ENCODE measurements around the gene TRPC3. TPM values are rescaled to one million over a fixed set of nuclear protein-coding genes. Genes with fewer than 3 reads are reported as not detected.

TRPC3 gene
- total RNA-seq, 1 experiment from 2014 or later: 0.25 TPM

DNA sequence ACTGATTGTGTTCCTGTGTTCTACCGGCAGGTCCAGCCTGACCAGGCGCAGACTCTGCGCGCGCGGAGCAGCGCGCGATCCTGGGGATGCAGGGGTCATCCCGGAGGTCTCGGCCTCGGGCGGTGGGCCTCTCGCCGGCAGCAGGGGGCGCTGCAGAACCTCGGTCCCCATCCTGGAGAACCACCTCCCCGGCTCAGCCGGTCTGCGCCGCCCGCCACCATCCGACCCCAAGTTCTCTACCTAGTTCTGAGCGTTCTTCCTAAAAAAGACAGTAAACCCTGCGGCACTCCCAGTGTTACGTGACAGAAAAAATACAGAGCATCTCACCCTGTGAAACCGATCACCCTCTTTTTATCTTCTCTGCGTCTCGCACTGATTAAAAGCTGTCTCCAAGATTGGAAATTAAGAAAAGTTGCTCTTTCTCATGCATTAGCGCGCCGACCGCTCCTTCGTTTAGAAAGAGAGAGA is 1.6 kb downstream of the TRPC3 start:
- BruUV-seq (replicated peaks): no TSS peak
- TF ChIP-seq EZH2phosphoT487 (IDR thresholded peaks at IDR 0.05; ENCODE audit: borderline replicate concordance) (no peak), SRF (IDR thresholded peaks at IDR 0.05; ENCODE audit: low read depth) (no peak), SIN3A (IDR thresholded peaks at IDR 0.05; ENCODE audit: low read depth) (no peak), EGR1 (IDR thresholded peaks at IDR 0.05; ENCODE audit: low read depth) (no peak), CEBPB (IDR thresholded peaks at IDR 0.05; ENCODE audit: low read depth) (no peak), POLR2AphosphoS5 (IDR thresholded peaks at IDR 0.05; ENCODE audit: low read depth, low read length) (no peak), EZH2 (IDR thresholded peaks at IDR 0.05) (no peak), ZFX (IDR thresholded peaks at IDR 0.05) (no peak), RAD21 (IDR thresholded peaks at IDR 0.05; ENCODE audit: low read depth) (peak; percentile 70), ELF1 (IDR thresholded peaks at IDR 0.05; ENCODE audit: borderline replicate concordance, low read depth) (no peak), POLR2A (IDR thresholded peaks at IDR 0.05; ENCODE audit: borderline replicate concordance, extremely low read depth, insufficient read depth, insufficient read length) (no peak), TCF7L2 (IDR thresholded peaks at IDR 0.05; ENCODE audit: borderline replicate concordance, extremely low read depth, insufficient read depth, insufficient read length) (no peak), FOSL1 (IDR thresholded peaks at IDR 0.05; ENCODE audit: low read depth) (no peak)
- TF ChIP-seq, protein P1, sequence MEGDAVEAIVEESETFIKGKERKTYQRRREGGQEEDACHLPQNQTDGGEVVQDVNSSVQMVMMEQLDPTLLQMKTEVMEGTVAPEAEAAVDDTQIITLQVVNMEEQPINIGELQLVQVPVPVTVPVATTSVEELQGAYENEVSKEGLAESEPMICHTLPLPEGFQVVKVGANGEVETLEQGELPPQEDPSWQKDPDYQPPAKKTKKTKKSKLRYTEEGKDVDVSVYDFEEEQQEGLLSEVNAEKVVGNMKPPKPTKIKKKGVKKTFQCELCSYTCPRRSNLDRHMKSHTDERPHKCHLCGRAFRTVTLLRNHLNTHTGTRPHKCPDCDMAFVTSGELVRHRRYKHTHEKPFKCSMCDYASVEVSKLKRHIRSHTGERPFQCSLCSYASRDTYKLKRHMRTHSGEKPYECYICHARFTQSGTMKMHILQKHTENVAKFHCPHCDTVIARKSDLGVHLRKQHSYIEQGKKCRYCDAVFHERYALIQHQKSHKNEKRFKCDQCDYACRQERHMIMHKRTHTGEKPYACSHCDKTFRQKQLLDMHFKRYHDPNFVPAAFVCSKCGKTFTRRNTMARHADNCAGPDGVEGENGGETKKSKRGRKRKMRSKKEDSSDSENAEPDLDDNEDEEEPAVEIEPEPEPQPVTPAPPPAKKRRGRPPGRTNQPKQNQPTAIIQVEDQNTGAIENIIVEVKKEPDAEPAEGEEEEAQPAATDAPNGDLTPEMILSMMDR (IDR thresholded peaks at IDR 0.05 in 2 of 3, conservative IDR thresholded peaks at IDR 0.05 in 1 of 3; ENCODE audit: borderline replicate concordance in 1 of 3, insufficient read depth in 1 of 3, low read depth in 2 of 3, low read length in 2 of 3): peak; percentile 46 to 74 (median 73); a peak in 5 of 6 replicates
- TF ChIP-seq, protein P2, sequence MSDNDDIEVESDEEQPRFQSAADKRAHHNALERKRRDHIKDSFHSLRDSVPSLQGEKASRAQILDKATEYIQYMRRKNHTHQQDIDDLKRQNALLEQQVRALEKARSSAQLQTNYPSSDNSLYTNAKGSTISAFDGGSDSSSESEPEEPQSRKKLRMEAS (IDR thresholded peaks at IDR 0.05): no peak
- Histone ChIP-seq H3K4me1 (ENCODE audit: control insufficient read depth in 1 of 2, insufficient read depth in 2 of 2, low read length in 2 of 2) (peaks cover 0 to 11% of the 10 kb centered on the region in 2 experiments; a peak in 1 of 4 replicates), H3K79me2 (ENCODE audit: insufficient read depth, low read length) (no peaks in the 10 kb centered on the region), H3K9ac (ENCODE audit: low read length) (no peak overlapping the region), H3K9me3 (ENCODE audit: control insufficient read depth in 1 of 2, insufficient read depth in 1 of 2, low read depth in 1 of 2, low read length in 2 of 2) (no peaks in the 10 kb centered on the region), H2AFZ (ENCODE audit: low read depth, low read length, poor library complexity, severe bottlenecking) (peak overlapping the region; percentile 83), H3K4me2 (ENCODE audit: low read length) (peak overlapping the region; percentile 69), H3K27me3 (ENCODE audit: insufficient read depth, low read length) (no peaks in the 10 kb centered on the region), H3K4me3 (replicated peaks in 1 of 2; ENCODE audit: low read depth in 1 of 2, low read length in 2 of 2) (peak overlapping the region; percentile 30 to 53), H4K20me1 (ENCODE audit: insufficient read depth) (no peaks in the 10 kb centered on the region), H3K27ac (ENCODE audit: low read depth, low read length) (no peak overlapping the region), H3K36me3 (ENCODE audit: control insufficient read depth in 1 of 2, insufficient read depth in 2 of 2, low read length in 2 of 2) (no peaks in the 10 kb centered on the region), H3K9me2 (ENCODE audit: insufficient read depth) (no peaks in the 10 kb centered on the region)
- ChIA-PET POLR2A (no interaction called here), CTCF (interaction anchor here (0.7 kb wide), 1 partner anchor 10 kb away, joined by 3 read pairs; no protein-coding TSS in a partner anchor), RAD21 (ENCODE audit: low non-redundant PET in 1 of 2, low total read pairs in 2 of 2, uncharacterized antibody in 2 of 2, unreplicated experiment in 2 of 2) (no interaction called here)
- ATAC-seq (peak; percentile 90), DNase-seq (ENCODE audit: low read depth, low spot score) (peak; percentile 21)
- intact Hi-C loops (cut with micrococcal nuclease): loop anchor here (2.0 kb wide), 1 partner anchor 627 kb away; no protein-coding TSS in a partner anchor

Data from HCT116 (cell line).